Prostate gland (tissue), 2 donors: ENCODE results near the gene DLGAP4.

Source experiments
- CTCF ChIP-seq, 4 experiments: fragments of 200-600 bp in 2 of 4; fragments of 450-650 bp in 2 of 4; sonication (generic) in 2 of 4; IDR thresholded peaks; 1 replicate in 3 of 4; 2 replicates in 1 of 4; pipeline ENCODE4 v1.5.1; 2016 to 2019; ENCODE audit warnings: antibody characterized with exemption in 4 of 4, mild to moderate bottlenecking in 2 of 4, moderate library complexity in 2 of 4
- POLR2A ChIP-seq: fragments of 450-650 bp; IDR thresholded peaks from one replicate; pipeline ENCODE4 v1.6.1; 2016; ENCODE audit warnings: antibody characterized with exemption, mild to moderate bottlenecking
- POLR2AphosphoS5 ChIP-seq: sonication (generic); formaldehyde crosslinking; IDR thresholded peaks from one replicate; pipeline ENCODE4 v1.6.1; 2017; ENCODE audit warnings: antibody characterized with exemption

GRCh38 chr20:36549942-36550789 is 244.0 kb downstream of the DLGAP4 start:
- no peak for TF ChIP-seq CTCF (IDR thresholded peaks at IDR 0.05)
- no peak for TF ChIP-seq POLR2AphosphoS5
- TF ChIP-seq POLR2A: no peak
